Fibroblast of villous mesenchyme (primary cell): Measurements from ENCODE around the gene WRNIP1. TPM values are rescaled to one million over a fixed set of nuclear protein-coding genes. Genes with fewer than 3 reads are reported as not detected.
"Not testable (repeated sequence)": the region's sequence is repeated elsewhere in the genome, so short reads cannot be mapped to it uniquely, and the experiment has no call there.

Source experiments
- DNase-seq: peaks from one replicate; pipeline ENCODE4 v3.0.0-alpha.2; 2010; ENCODE audit warnings: low read depth
- H3K4me3 ChIP-seq: 2 replicates; pipeline ENCODE4 v1.5.1; 2011; ENCODE audit warnings: low read depth, mild to moderate bottlenecking, low read length
- total RNA-seq: library from RNA; depleted of rRNA; stranded (reverse); fragments of >200 nt; gene quantifications from 2 replicates; pipeline ENCODE4 v1.2.3, GENCODE V29; 2012
- TF ChIP-seq, protein P1 (sequence below): IDR thresholded peaks from 2 replicates; pipeline ENCODE4 v1.5.1; 2012; ENCODE audit warnings: low read depth, mild to moderate bottlenecking, low read length; ENCODE audit not compliant: insufficient read depth

The WRNIP1 gene
- total RNA-seq, 1 donor = 38.0 TPM

DNA sequence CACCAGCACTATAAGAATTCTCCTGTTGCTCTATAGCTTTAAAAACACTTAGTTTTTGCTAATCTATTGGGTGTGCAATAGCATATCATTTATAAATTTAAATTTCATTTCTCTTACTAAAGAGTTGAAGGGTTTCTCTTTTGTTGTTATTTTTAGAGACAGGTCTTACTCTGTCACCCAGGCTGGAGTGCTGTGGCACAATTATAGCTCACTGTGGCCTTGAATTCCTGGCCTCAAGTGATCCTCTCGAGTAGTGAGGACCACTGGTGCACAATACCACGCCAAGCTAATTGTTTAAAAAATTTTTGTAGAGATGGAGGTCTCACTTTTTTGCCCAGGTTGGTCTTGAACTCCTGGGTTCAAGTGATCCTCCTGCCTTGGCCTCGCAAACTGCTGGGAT lies 6.2 kb upstream of the WRNIP1 start:
- DNase-seq = no peak
- no peak overlapping the region for H3K4me3 ChIP-seq
- TF ChIP-seq, protein P1, sequence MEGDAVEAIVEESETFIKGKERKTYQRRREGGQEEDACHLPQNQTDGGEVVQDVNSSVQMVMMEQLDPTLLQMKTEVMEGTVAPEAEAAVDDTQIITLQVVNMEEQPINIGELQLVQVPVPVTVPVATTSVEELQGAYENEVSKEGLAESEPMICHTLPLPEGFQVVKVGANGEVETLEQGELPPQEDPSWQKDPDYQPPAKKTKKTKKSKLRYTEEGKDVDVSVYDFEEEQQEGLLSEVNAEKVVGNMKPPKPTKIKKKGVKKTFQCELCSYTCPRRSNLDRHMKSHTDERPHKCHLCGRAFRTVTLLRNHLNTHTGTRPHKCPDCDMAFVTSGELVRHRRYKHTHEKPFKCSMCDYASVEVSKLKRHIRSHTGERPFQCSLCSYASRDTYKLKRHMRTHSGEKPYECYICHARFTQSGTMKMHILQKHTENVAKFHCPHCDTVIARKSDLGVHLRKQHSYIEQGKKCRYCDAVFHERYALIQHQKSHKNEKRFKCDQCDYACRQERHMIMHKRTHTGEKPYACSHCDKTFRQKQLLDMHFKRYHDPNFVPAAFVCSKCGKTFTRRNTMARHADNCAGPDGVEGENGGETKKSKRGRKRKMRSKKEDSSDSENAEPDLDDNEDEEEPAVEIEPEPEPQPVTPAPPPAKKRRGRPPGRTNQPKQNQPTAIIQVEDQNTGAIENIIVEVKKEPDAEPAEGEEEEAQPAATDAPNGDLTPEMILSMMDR = no peak

DNA sequence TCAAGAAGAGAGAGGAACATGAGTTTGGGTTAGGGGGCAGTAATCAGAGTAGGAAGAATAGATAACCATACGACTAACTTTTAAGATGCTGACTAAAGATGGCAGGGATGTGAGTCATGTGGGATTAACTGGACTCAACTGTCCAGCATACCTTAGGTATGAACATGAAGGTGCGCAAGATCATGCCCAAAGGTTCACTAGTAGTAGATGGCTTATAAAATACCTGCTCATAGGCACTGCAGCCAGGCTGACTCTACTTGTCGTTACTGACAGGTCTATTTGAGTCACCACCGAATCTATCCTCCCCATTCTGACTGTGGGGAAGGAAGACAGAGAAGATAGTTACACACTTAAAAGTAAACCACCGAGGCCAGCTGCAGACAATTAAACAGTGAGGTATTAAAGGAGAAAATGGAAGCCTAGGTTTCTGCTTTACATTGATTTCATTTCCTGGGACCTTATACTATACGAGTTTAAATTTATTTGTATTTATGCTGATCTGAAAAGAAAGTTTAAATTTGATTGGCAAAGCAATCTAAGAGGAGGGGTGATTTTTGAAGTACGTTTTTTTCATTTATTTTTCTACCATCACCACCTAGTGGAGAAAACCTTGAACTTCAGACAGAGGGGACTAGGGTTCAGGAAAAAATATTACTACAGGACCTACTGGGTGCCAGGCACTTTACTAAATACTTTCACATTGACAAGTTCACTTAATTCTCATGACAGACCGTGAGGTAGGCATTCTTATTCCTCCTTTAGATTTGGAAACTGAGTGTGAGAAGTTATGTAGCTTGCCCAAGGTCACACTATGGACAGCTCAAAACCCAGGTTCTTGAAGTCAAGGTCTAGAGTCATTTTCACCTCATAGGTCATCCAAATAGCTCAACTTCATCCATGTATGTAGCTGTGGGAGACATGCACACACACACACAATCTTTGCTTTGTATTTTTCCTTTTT lies 4.0 kb upstream of the WRNIP1 start:
- TF ChIP-seq, protein P1 = peak; percentile 49
- DNase-seq = no peak
- no peak overlapping the region for H3K4me3 ChIP-seq

DNA sequence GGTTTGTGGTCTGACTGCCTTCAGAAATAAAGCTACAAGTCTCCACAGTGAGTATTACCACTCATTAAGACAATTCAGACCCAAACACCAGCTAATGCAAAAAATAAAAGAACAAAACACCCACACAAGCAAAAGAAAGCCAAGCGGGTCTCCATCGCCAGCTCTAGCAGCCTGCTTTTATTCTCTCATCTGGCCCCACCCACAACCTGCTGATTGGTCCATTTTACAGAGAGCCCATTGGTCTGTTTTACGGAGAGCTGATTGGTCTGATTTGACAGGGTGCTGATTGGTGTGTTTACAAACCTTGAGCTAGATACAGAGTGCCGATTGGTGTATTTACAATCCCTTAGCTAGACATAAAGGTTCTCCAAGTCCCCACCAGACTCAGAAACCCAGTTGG lies 2.3 kb upstream of the WRNIP1 start:
- H3K4me3 ChIP-seq, DNase-seq: not testable (repeated sequence)

DNA sequence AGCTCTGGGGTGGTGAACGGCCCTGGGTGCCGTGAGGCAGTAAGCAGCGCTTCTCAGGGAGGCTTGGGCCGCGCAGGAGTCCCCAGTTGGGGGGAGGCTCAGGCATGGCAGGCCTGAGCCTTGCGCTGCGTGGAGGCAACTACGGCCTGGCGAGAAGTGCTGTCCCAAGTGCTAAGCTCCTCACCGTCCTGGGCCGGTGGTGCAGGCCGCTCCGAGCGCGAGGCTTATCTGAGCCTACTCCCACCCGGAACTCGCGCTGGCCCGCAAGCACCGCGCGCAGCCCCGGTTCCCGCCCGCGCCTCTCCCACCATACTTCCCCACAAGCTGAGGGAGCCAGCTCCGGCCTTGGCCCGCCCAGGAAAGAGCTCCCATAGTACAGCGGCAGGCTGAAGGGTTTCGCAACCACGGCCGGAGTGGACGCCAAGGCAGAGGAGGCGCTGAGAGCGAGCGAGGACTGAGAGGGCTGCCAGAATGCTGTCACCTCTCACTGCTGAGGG lies 1.8 kb upstream of the WRNIP1 start:
- peak; percentile 64 for DNase-seq
- TF ChIP-seq, protein P1 = no peak
- peak overlapping the region; percentile 71 for H3K4me3 ChIP-seq

DNA sequence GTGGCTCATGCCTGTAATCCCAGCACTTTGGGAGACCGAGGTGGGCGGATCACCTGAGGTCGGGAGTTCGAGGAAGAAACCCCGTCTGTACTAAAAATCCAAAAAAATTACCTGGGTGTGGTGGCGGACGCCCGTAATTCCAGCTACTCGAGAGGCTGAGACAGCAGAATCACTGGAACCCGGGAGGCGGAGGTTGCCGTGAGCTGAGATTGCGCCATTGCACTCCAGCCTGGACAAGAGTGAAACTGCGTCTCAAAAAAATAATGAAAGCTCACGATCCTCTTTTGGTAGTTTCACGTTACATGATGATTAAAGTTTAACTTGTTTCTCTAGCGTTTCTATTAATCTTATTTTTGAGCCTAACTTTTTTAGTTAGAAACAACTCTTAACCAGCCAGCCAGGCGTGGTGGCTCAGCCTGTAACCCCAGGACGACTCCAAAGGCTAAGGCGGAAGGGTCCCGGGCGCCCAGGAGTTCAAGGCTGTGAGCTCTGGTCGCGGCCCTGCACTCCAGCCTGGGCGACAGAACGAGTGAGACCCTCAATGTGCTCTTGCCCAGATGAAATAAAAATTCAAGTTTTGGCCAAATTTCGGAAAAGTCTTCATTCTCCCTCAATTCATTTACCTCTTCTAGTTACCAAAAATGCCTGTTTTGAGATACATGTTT lies 1.2 kb upstream of the WRNIP1 start:
- DNase-seq = no peak
- H3K4me3 ChIP-seq = peak overlapping the region; percentile 71
- TF ChIP-seq, protein P1 = no peak

DNA sequence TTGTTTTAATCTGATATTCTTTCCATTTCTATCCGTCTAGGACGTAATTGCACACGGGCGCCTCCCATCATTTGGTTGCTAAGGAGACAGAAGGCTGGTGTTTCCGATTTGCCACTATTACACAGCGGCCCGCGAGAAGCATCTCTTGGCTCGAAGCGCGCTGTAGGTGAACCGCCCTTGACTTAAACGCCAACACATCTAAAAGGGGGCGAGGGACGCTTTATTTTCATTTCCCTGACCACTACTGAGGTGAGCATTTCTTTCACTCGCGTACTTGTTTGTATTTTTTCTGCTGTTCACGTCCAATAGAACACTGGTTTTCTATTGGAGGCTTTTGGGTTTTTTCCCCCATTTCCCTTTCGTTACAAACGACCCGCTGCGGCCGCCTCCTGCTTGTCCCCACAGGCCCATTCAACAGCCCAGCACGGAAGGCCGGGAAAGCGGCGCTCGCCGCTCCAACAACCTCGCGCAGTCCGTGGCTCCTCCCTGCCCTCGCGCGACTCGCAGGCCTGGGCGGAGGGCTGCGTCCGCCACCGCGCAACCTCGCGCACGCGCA lies 505 bp upstream of the WRNIP1 start:
- DNase-seq = peak; percentile 76
- peak overlapping the region; percentile 71 for H3K4me3 ChIP-seq
- TF ChIP-seq, protein P1 = no peak
